OCI-M2 (cell line): Measurements from ENCODE around the gene EML1.

Source experiments
- DNase-seq: peaks from one replicate; lab custom pipeline; 2025; ENCODE audit not compliant: unreplicated experiment; lab: John Stamatoyannopoulos, UW

The EML1 gene

GRCh38 chr14:99777951-99778350 lies 15.3 kb upstream of the EML1 start:
- DNase-seq, result no peak

- DNase-seq, result no peak
Observed at GRCh38 chr14:99779751-99780150, 13.5 kb upstream of the EML1 start.

- DNase-seq, result no peak
Observed at GRCh38 chr14:99780690-99781089, 12.5 kb upstream of the EML1 start.

GRCh38 chr14:99781091-99781490 lies 12.1 kb upstream of the EML1 start:
- no peak for DNase-seq

- DNase-seq, result no peak
Observed at GRCh38 chr14:99781853-99782610, 11.2 kb upstream of the EML1 start.

GRCh38 chr14:99784508-99784907 lies 8.7 kb upstream of the EML1 start:
- no peak for DNase-seq

GRCh38 chr14:99785426-99785825 lies 7.8 kb upstream of the EML1 start:
- DNase-seq, result no peak

GRCh38 chr14:99786511-99786989 lies 6.7 kb upstream of the EML1 start:
- DNase-seq, result no peak

GRCh38 chr14:99788713-99789112 lies 4.5 kb upstream of the EML1 start:
- DNase-seq, result no peak

- DNase-seq, result no peak
Observed at GRCh38 chr14:99789581-99789980, 3.6 kb upstream of the EML1 start.

GRCh38 chr14:99790201-99790977 lies 2.8 kb upstream of the EML1 start:
- no peak for DNase-seq

- no peak for DNase-seq
Observed at GRCh38 chr14:99790978-99791376, 2.2 kb upstream of the EML1 start.

- DNase-seq, result no peak
Observed at GRCh38 chr14:99791476-99792209, 1.6 kb upstream of the EML1 start.

- no peak for DNase-seq
Observed at GRCh38 chr14:99792210-99792535, 1.0 kb upstream of the EML1 start.

GRCh38 chr14:99792551-99793212 lies 531 bp upstream of the EML1 start:
- DNase-seq, result no peak

GRCh38 chr14:99794151-99794780 lies 1.1 kb downstream of the EML1 start:
- no peak for DNase-seq

GRCh38 chr14:99795046-99795445 lies 1.8 kb downstream of the EML1 start:
- no peak for DNase-seq

- DNase-seq, result no peak
Observed at GRCh38 chr14:99797231-99797630, 4.0 kb downstream of the EML1 start.

GRCh38 chr14:99800781-99801180 lies 7.6 kb downstream of the EML1 start:
- no peak for DNase-seq

- no peak for DNase-seq
Observed at GRCh38 chr14:99802301-99803105, 9.3 kb downstream of the EML1 start.
